ENCODE measurements around the gene SLC25A45. TPM values are rescaled to one million over a fixed set of nuclear protein-coding genes. Genes with fewer than 3 reads are reported as not detected.

The SLC25A45 gene
- total and polyA plus RNA-seq, 12 donors = 3.1 to 12.2 (median 8.3) TPM

DNA sequence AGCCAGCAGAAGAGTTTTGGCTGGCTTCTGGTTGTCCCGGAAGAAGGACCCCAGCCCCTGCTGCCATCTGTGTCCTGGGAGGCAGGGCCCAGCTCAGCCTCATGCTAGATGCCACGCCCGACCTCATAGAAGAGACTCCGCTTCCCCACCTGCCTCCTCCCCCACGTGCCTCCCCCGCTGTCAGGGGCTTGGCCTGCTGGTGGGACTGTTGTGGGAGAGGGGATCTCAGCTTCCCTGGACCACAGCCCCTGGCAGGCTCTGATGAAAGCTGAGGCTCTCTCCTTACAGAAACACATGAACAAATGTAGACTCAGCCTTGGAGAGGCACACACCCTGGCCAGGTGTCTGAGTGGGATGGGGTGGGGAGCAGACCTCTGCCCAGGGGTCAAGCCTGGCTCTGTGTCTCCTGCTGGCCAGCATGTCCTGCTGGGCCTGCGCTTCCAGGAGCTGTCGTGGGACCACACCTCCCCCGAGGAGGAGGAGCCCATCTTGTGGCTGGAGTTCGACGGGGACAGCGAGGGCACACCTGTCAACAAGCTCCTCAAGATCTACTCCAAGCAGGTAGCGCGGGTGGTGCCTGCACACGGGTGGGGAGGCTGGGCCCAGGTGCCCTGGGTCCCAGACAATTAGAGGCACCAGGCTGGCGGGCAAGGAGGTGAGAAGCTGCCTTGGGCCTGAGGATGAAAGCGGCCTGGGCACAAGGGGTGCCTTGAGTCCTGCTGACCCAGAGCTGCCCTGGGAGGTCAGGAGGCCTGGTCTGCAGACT, 18.0 kb upstream of the SLC25A45 start:
- H3K36me3 ChIP-seq = peaks cover 0 to 95% (median 57%) of the 10 kb centered on the region in 9 donors
- no peak for DNase-seq

DNA sequence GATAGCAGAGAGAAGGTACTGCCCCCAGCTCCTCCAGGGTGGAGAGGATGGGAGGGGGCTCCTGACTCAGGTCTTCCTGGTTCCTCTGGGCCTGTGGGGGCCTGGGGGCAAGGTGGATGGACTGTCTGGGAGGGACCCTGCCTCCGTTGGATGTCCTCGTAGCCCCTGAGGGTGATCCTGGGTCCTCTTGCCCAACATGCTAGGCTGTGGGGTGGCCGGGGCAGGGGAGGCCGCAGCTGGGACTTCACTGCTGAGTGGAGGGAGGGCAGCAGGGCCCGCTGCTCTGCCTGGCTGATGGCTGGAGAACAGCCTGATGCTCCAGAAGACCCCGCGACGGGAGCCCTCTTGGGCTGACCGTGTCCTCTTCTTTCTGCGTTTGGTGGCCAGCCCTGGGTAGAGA, 17.4 kb upstream of the SLC25A45 start:
- peaks cover 6 to 17% (median 15%) of the 10 kb centered on the region in 9 donors for H3K4me1 ChIP-seq
- ATAC-seq = peak in 1 of 8 donors; percentile 5

More for the DNA sequence above, 18.0 kb upstream of the SLC25A45 start:
- TF ChIP-seq, protein P1, sequence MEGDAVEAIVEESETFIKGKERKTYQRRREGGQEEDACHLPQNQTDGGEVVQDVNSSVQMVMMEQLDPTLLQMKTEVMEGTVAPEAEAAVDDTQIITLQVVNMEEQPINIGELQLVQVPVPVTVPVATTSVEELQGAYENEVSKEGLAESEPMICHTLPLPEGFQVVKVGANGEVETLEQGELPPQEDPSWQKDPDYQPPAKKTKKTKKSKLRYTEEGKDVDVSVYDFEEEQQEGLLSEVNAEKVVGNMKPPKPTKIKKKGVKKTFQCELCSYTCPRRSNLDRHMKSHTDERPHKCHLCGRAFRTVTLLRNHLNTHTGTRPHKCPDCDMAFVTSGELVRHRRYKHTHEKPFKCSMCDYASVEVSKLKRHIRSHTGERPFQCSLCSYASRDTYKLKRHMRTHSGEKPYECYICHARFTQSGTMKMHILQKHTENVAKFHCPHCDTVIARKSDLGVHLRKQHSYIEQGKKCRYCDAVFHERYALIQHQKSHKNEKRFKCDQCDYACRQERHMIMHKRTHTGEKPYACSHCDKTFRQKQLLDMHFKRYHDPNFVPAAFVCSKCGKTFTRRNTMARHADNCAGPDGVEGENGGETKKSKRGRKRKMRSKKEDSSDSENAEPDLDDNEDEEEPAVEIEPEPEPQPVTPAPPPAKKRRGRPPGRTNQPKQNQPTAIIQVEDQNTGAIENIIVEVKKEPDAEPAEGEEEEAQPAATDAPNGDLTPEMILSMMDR (IDR thresholded peaks at IDR 0.05) = no peak
- intact Hi-C loops (cut with DNase I) = no loop called here
- Histone ChIP-seq H3K27ac (no peak overlapping the region), H3K4me3 (no peak overlapping the region), H3K27me3 (no peaks in the 10 kb centered on the region), H3K4me1 (peaks cover 6 to 23% (median 16%) of the 10 kb centered on the region in 9 donors), H3K9me3 (no peaks in the 10 kb centered on the region)
- 86 to 87% methylated on average over 17 of the region's 17 CpGs for WGBS, 2 donors
- ATAC-seq = no peak

DNA sequence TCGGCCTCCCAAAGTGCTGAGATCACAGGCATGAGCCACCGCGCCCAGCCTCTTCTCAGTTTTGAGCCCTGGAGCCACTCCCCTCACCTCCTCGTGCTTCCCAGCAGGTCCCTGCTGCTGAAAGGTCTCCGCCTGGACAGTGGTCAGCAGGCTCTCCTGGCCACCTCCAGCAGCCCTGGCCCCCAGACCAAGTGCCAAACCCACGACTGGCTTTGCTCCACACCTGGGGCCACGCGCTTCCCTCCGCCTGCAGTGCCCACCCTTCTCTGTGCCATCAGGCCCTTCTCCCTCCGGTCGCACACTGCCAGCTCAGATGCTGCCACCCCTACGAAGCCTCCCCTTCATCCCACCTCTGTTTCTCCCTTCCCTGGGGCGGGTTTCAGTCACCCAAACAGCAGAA, 16.8 kb upstream of the SLC25A45 start:
- ATAC-seq (no peak), DNase-seq (no peak)
- H3K27me3 ChIP-seq = no peaks in the 10 kb centered on the region
- peaks cover 0 to 95% (median 60%) of the 10 kb centered on the region in 9 donors for H3K36me3 ChIP-seq
- intact Hi-C loops (cut with DNase I) = no loop called here
- H3K4me3 ChIP-seq = no peak overlapping the region
- TF ChIP-seq, protein P1 (IDR thresholded peaks at IDR 0.05) = no peak
- WGBS, 2 donors = 91 to 97% methylated on average over 13 of the region's 13 CpGs
- H3K27ac ChIP-seq = no peak overlapping the region
- peaks cover 5 to 11% (median 10%) of the 10 kb centered on the region in 9 donors for H3K4me1 ChIP-seq
- no peaks in the 10 kb centered on the region for H3K9me3 ChIP-seq

More for the DNA sequence above, 17.4 kb upstream of the SLC25A45 start:
- Histone ChIP-seq H3K27ac (no peak overlapping the region), H3K27me3 (no peaks in the 10 kb centered on the region), H3K4me3 (no peak overlapping the region), H3K9me3 (no peaks in the 10 kb centered on the region), H3K36me3 (peaks cover 0 to 95% (median 55%) of the 10 kb centered on the region in 9 donors)
- 97% methylated on average over 10 of the region's 10 CpGs for WGBS, 2 donors
- intact Hi-C loops (cut with DNase I) = no loop called here
- TF ChIP-seq, protein P1 (IDR thresholded peaks at IDR 0.05) = no peak
- DNase-seq = no peak

DNA sequence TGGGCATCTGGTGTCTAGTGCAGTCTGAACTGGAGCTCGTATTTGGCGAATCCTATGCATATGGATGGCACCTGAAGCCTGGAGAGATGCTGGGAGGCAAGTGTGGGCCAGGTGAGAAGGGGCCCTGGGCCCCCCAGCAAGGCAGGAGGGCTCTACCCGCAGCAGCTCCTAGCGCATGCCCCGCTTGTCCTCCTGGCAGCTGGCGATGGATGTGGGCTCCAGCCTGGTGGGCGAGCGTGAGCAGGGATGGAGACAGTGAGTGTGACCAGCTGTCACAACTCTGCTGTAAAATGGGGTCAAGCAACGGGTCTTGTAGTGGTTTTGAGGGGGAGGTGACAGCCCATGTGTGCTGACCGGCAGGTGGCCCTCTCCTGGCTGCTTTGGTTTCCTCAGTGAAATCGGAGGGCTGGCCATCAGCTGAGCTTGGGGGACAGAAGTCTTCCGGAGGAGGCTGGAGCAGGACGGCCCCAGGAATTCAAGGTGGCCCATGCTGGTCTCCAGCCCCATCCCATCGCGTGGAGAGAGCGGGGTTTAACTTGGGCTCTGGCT, 16.0 kb upstream of the SLC25A45 start:
- DNase-seq (no peak), ATAC-seq (no peak)
- 87 to 89% methylated on average over 16 of the region's 16 CpGs for WGBS, 2 donors
- H3K27ac ChIP-seq = no peak overlapping the region
- peaks cover 0 to 96% (median 65%) of the 10 kb centered on the region in 9 donors for H3K36me3 ChIP-seq
- intact Hi-C loops (cut with DNase I) = no loop called here
- no peak overlapping the region for H3K4me3 ChIP-seq
- H3K4me1 ChIP-seq = peaks cover 0 to 3% (median 2%) of the 10 kb centered on the region in 9 donors
- H3K9me3 ChIP-seq = no peaks in the 10 kb centered on the region
- TF ChIP-seq, protein P1 (IDR thresholded peaks at IDR 0.05) = no peak
- H3K27me3 ChIP-seq = no peaks in the 10 kb centered on the region

Data from heart right ventricle (tissue), 16 donors.